ENCODE data around the gene RAB8B. TPM values are rescaled to one million over a fixed set of nuclear protein-coding genes. Genes with fewer than 3 reads are reported as not detected.
A peak's percentile ranks its signal among the peaks of the same experiment; 100 is the strongest.

The RAB8B gene
- total and polyA plus RNA-seq, 9 of the 15 experiments (the other 6 are each of a cell fraction or from before 2014, with no cell fraction given) = 7.8 to 32.1 (median 24.2) TPM

- TF ChIP-seq TRIM24 (IDR thresholded peaks at IDR 0.05) (no peak), CBFA2T3 (IDR thresholded peaks at IDR 0.05) (0 out of 2 replicates have a peak, but pooled peaks have one; percentile 10), CTCFL (IDR thresholded peaks at IDR 0.05; ENCODE audit: borderline replicate concordance, insufficient read depth, low read depth, low read length, poor library complexity, severe bottlenecking) (no peak), MEF2A (IDR thresholded peaks at IDR 0.05; ENCODE audit: control insufficient read depth, low read depth, low read length) (no peak), MYNN (IDR thresholded peaks at IDR 0.05) (no peak), MYNN (CRISPR knock-in tag; IDR thresholded peaks at IDR 0.05) (no peak), ZNF24 (IDR thresholded peaks at IDR 0.05) (no peak), XRCC3 (IDR thresholded peaks at IDR 0.05) (no peak), ZFP36 (IDR thresholded peaks at IDR 0.05; ENCODE audit: low read depth, low read length, partially characterized antibody) (no peak), ZNF165 (CRISPR knock-in tag; IDR thresholded peaks at IDR 0.05; ENCODE audit: borderline replicate concordance) (peak; percentile 95), EWSR1 (IDR thresholded peaks at IDR 0.05; ENCODE audit: borderline replicate concordance, low read depth, partially characterized antibody) (no peak), RFX7 (CRISPR knock-in tag; IDR thresholded peaks at IDR 0.05) (peak; percentile 88), PML (IDR thresholded peaks at IDR 0.05; ENCODE audit: low read length) (no peak), FOXO4 (CRISPR knock-in tag; IDR thresholded peaks at IDR 0.05) (peak; percentile 95), ZNF830 (CRISPR knock-in tag; IDR thresholded peaks at IDR 0.05) (0 out of 2 replicates have a peak, but pooled peaks have one; percentile 72), KAT7 (CRISPR knock-in tag; IDR thresholded peaks at IDR 0.05; ENCODE audit: borderline replicate concordance) (no peak), ZC3H11A (IDR thresholded peaks at IDR 0.05; ENCODE audit: low read depth, low read length) (no peak), E2F8 (IDR thresholded peaks at IDR 0.05; ENCODE audit: low read depth, partially characterized antibody) (no peak), ZC3H8 (IDR thresholded peaks at IDR 0.05) (no peak), GATAD2A (IDR thresholded peaks at IDR 0.05) (0 out of 2 replicates have a peak, but pooled peaks have one; percentile 47), ZBTB49 (CRISPR knock-in tag; IDR thresholded peaks at IDR 0.05; ENCODE audit: borderline replicate concordance) (no peak), DPF2 (IDR thresholded peaks at IDR 0.05) (no peak), CEBPG (CRISPR knock-in tag; IDR thresholded peaks at IDR 0.05) (no peak), CEBPG (tag; conservative IDR thresholded peaks at IDR 0.05 in 1 of 2, IDR thresholded peaks at IDR 0.05 in 1 of 2) (no peak)
Measured at GRCh38 chr15:63226966-63227401, 37.6 kb downstream of the RAB8B start (continued).
